NCI-H2107 (cell line): ENCODE measurements around the gene PTTG1IP.

ENCODE experiments used
- DNase-seq: peaks from one replicate; lab custom pipeline; 2025; lab: John Stamatoyannopoulos, UW

Gene PTTG1IP

DNA sequence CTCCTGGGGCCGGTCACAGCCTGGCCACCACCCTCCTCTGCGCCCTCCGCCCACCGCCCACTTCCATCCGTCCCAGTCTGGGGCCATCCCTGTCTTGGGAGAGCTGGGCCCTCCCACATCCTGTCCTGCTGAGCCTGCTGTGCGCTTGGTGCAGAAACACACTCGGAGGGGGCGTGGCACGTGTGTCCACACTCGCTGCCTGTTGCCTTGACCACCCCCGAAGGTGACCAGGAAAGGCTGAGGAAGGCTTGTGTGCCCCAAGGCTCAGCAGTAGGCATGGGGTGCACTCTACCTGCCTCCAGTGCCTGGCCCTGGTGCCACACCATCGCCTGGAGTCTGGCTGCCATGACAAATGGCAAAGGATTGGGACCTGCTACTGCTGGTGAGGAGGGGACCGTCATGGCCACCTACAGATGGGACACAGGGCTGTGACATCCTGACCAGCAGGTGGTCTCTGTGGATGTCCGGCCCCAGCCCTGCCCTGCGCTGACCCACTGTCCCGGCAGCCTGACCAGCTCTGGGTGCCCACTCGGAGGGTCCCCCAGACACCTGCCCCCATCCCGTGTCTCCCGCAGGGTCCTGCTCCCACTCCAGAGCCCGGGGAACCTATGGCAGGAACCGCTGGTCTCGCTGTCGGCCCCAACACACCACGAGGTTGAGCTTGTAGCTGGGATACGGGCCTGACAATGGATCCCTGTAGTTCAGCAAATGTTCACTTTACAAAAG is 23.2 kb upstream of the PTTG1IP start:
- no peak for DNase-seq

- DNase-seq, result no peak
Observed at GRCh38 chr21:44895859-44896258, 22.4 kb upstream of the PTTG1IP start.

DNA sequence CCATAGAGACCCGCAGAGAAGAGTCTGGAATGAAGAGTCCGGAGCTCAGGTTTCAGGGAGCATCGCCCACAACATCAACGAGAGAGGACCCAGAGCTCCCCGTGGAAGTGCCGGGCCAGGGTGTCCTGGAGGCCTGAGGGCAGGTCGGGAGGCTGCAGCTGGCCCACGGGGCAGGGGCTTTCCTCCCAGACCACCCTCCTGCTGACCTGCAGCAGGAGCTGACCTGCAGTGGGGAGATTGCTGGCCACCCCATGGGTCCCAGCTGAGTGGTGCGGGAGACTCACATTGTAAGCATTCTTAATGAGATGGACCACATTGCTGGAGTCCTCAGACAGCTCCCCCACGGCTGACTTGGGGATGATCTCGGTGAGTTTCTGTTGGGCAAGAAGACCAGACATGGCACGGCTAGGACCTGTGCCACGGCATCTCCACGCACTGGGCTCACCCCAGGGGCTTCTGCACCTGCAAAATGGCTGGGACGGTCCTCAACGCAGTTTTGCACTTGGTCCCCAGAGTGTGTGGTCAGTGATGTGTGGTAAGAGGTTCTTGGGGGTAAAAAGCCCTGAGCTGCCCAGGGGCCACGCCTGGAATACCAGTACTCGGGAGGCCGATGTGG is 21.3 kb upstream of the PTTG1IP start:
- no peak for DNase-seq

DNA sequence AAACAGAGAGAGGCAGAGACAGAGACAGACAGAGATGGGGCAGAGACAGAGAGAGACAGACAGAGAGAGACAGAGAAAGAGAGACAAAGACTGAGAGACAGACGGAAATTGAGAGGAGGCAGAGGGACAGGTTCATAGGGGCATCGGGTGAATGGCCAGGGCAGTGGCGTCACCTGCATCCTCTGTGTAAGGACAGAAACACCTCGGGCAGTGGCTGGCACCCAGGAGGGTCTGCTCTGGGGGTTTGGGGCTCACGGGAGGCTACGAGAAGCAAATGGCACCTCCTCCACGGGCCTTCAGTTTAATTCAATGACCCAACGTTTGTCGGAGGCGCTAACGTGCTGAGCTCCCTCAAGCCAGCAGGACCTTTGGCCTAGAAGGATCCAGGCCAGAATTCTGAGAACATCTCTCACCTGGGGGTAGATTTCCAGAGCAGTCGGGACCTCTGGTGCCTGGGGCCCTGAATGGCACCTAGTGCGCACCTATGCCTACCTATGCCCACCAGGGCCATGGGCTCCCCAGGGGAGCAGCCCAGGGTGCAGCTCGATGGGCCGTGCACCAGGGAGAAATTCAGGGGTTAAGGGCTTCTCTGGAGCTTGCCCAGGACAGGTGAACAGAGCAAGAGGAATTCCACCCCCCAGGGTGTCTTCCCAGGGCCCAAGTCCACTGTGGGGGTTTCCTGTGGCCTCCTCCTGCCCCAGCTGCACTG is 20.6 kb upstream of the PTTG1IP start:
- no peak for DNase-seq

DNA sequence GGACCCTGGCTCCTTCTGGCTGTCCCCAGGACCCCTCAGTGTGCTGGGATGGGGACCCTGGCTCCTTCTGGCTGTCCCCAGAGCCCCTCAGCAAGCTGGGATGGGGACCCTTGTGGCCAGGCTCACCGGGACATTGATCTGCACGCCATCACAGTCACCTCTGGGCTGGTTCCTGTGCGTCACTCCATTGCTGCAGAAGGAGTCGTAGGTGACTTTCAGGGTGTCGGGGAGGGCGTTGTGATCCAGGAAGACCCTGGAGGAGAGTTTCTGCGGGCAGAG is 19.7 kb upstream of the PTTG1IP start:
- DNase-seq, result no peak

GRCh38 chr21:44892536-44893277 is 19.2 kb upstream of the PTTG1IP start:
- no peak for DNase-seq

DNA sequence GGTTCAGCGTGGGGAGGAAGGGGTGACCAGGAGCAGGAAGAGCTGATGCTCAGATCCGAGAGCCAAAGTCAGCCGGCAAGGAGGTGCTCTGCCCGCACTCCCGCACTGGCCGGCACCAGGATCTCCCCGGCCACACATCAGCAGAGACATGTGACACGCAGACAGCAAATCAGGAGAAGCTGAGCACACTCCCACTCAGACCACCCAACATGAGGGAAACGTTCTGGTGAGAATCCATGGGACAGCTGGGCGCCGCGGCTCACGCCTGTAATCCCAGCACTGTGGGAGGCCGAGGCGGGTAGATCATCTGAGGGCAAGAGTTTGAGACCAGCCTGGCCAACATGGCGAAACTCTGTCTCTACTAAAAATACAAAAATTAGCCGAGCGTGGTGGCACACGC is 18.6 kb upstream of the PTTG1IP start:
- DNase-seq, result no peak

DNA sequence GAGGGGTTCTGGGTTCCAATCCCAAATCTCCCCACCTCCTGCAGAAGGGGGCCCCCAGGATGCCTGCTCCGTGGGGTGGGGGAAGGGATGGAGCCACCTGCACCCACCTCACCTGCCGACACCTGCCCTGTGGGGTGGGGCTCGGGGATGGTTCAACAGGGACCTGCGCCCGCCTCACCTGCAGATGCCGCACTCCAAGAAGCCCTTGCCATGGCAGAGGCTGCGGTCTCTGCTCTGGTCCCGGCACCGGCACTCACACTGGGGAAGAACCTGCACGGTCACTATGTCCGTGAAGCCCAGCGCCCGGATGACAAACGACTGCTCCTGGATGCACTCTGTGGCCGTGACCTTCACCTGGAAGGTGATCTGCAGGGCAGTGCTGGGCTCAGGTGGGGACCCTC is 18.1 kb upstream of the PTTG1IP start:
- DNase-seq, result no peak

DNA sequence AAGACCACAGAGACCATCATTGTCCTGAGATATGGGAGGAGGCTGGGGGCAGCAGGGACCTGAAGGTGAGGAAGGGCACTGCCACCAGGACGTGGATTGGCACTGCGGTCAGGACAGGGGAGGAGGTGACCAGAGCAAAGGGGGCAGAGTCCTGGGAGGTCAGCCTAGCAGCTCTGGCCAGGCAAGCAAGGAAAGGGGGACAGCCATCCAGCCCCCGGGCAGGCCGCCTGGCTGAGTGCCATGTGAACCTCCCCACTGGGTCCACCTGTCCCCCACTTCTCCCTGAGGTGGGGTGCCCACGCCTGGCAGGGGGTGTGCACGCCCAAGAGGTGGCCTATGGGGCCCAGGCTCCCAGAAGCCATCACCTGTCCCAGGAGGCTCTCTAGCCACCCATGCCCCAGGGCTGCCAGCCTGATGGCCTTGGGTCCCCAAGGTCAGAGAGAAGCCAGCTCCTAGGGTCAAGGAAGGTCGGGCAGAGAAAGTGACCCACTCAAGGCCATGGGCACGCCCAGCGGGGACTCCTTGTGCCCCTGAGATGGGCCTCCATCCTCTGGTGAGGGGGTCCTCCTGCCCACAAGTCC is 17.6 kb upstream of the PTTG1IP start:
- no peak for DNase-seq

- DNase-seq, result no peak
Observed at GRCh38 chr21:44890338-44890931, 16.9 kb upstream of the PTTG1IP start.

GRCh38 chr21:44889625-44890337 is 16.3 kb upstream of the PTTG1IP start:
- DNase-seq, result no peak

DNA sequence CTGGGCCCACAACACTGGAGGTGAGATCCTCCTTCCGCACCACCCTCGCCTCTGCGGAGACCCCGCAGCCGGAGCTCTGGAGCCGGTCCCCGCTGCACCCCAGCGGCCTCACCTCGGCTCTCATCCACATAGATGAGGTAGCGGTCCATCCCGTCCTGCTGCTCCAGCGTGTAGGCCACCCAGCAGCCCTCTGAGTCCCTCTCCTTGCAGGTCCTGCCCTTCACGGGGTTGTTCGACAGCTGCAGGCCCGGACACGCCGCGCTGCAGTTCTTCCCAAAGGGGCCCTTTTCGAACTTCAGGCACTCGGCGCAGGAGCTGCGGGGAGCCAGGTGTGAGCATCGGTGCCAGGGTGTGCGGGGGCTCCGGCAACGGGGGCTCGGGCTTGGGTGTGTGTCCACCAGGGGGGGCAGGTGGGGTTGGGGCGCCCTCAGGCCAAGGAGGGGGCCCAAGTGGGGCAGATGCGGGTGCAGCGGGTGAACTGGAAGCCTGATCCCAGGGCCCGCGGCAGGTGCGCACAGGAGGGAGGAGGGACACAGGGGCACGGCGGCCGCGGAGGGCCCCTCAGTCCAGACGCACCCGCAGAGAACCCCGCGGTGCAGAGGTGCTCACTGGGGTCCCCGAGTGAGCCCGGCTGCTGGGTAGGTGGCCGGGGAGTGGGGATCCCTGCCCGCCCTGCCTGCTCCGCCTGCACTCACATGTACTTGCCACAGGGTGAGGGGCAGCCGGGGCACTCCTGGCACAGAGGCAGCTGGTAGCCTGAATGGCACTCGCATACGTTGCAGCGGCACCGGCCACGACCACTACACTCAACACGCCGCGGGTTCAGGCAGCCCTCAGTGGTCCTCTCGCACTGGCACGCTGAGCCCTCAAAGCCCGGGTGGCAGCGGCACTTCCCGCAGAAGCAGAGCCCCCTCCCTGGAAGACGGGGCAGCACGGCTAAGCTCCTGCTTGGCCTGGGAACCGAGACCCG is 15.4 kb upstream of the PTTG1IP start:
- no peak for DNase-seq

DNA sequence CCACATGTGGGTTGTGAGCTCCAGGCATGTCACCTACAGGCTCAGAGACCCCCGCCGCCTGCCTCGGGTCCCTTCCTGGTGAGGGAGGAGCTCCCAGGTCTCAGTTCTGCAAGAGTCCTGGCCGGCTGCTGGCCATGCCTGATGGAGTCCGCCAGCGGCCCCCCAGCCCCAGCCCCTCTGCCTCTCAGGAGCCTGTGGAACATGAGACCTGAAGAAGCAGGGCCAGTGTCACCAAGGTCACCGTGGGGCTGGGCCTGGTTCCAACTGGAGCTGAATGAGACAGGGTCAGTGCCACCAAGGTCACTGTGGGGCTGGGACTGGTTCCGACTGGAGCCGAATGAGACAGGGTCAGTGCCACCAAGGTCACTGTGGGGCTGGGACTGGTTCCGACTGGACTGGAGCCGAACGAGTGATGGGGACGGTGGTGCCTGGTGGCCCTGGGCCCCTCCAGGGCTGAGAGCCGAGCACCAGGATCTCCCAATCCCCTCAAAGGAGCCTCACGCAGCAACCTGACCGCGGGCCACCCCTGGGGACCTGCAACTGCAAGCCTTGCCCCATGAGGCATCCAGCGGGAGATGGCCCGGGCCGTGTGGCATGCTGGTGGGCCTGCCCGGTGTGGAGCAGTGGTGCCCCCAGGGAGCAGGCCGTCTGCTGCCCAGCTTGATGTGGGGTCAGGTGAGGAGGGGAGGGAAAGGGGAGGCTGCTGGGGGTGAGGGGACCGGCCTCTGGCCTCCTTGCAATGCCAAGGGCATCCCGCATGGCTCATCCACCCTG is 14.5 kb upstream of the PTTG1IP start:
- DNase-seq, result no peak

DNA sequence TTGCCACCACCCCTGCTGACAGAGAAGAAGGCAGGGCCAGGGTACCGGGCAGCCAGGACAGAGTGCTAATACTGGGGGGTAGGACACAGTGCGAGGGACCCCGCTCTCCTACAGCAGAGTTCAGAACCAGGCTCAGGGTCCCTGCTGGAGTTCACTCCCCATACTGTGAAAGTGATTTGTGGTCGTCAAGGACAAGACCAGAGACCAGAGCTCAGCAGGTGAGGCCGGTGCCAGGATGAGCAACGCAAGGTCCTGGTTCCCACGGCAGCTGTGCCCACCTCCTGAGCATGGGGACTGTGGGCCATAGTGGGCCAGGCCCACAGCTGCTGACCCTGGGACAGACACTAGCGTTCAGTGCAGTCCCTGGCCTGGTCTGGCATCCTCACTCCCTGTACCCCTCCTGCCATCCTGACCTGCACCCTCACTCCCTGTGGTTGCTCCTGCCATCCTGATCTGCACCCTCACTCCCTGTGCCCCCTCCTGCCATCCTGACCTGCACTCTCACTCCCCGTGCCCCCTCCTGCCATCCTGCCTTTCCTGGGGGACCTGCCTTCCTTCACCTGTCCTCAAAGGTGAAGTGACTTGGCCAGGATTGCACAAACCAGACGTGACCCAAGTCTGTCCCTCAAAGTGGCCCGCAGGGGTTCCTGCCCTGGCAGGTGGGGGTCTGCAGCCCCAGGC is 13.8 kb upstream of the PTTG1IP start:
- no peak for DNase-seq

GRCh38 chr21:44886113-44887075 is 12.9 kb upstream of the PTTG1IP start:
- no peak for DNase-seq

DNA sequence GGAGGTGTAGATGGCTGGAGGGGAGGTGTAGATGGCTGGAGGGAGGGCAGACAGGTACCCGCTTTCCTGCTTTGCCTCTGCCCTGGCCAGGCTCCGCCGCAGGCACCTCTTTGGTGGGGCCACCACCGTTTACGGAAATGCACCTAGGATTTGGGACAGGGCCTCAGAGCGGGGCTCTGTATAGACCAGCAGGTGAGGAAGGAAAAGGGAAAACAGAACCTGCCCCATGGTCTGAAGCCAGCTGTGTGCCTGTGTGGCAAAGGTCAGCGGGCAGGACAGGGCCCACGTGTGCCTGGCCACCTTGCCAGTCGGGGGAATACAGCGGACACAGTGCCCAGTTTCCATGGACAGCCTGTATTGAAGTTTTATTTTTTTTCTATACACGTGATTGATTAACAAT is 12.1 kb upstream of the PTTG1IP start:
- DNase-seq, result no peak

DNA sequence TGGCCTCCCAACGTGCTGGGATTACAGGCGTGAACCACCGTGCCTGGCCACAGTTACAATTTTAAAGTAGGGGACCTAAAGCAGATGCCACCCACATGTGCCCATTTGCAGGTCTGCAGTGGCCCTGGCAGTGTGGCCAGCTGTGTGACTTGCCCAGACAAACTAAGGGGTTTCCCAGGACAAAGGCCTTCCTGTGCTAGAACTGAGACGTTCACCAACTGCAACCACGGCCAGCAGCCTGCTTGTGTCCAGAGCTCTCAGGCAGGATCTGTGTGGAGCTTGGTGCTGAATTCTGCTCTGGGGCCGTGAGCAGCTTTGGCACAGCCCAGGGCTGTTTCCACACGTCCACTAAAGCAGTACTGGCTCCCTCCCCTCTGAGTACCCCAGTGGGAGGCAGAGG is 10.6 kb upstream of the PTTG1IP start:
- no peak for DNase-seq

DNA sequence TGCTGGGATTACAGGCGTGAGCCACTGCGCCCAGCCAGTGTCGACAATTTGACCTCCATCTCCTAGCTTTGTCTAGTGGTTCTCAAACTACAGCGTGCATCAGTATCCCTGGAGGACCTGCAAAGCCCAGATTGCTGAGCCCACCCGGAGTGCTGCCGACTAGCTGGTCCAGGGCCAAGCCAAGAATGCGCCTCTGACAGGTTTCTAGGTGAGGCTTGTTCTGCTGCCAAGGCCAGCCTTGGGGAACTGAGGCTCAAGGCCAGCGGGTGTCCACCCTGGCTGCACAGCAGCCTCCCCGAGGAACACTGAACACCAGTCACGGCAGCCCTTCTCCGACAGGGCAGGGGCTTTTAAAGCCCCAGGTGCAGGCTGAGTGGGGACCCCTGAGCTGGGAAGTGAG is 9.8 kb upstream of the PTTG1IP start:
- no peak for DNase-seq
